Thyroid gland (tissue), 4 donors: ENCODE measurements around the gene ASPSCR1. TPM values are rescaled to one million over a fixed set of nuclear protein-coding genes. Genes with fewer than 3 reads are reported as not detected.

Source experiments
- DNase-seq, 2 donors: peaks; one replicate each; pipeline ENCODE4 v3.0.0-alpha.2; 2019
- H3K27ac ChIP-seq, 3 donors: fragments of 200-600 bp; sonication (generic); 1 replicate in 2 of 3; 2 replicates in 1 of 3; pipeline ENCODE4 v1.5.1; 2016 to 2019; ENCODE audit warnings: mild to moderate bottlenecking in 1 of 3, moderate library complexity in 1 of 3
- H3K27me3 ChIP-seq: fragments of 200-600 bp; sonication (generic); one replicate; pipeline ENCODE4 v1.5.1; 2019
- H3K36me3 ChIP-seq, 2 donors: fragments of 200-600 bp; sonication (generic); one replicate each; pipeline ENCODE4 v1.5.1; 2016 to 2019
- H3K4me1 ChIP-seq, 2 donors: fragments of 200-600 bp; sonication (generic); one replicate each; pipeline ENCODE4 v1.5.1; 2017 to 2019
- H3K4me3 ChIP-seq, 3 donors: fragments of 200-600 bp; sonication (generic); replicated peaks in 1 of 3; 1 replicate in 2 of 3; 2 replicates in 1 of 3; pipeline ENCODE4 v1.5.1; 2016; ENCODE audit warnings: mild to moderate bottlenecking in 1 of 3
- H3K9me3 ChIP-seq: fragments of 200-600 bp; sonication (generic); one replicate; pipeline ENCODE4 v1.5.1; 2017
- CTCF ChIP-seq, 6 experiments: fragments of 200-600 bp in 3 of 6; fragments of 450-650 bp in 3 of 6; sonication (generic) in 3 of 6; IDR thresholded peaks; one replicate each; pipeline ENCODE4 v1.5.1; 2016 to 2019; ENCODE audit warnings: antibody characterized with exemption in 6 of 6, mild to moderate bottlenecking in 2 of 6, inconsistent platforms in 1 of 6, moderate library complexity in 1 of 6
- POLR2A ChIP-seq, 2 donors: fragments of 450-650 bp; IDR thresholded peaks; one replicate each; pipeline ENCODE4 v1.6.1; 2017; ENCODE audit warnings: antibody characterized with exemption in 2 of 2, mild to moderate bottlenecking in 2 of 2, moderate library complexity in 1 of 2
- WGBS, 2 donors: methylation state at CpG; one replicate each; pipeline ENCODE4 v1.1.5; 2017; 5-methylcytosine and 5-hydroxymethylcytosine counted together
- intact Hi-C: fragments of 100-400 bp; cut with DNase I; formaldehyde crosslinking; loops from one replicate; pipeline ENCODE4 v1.15.1; 2023
- total RNA-seq, 4 donors: library from RNA; depleted of rRNA; stranded (reverse); fragments of >200 nt; gene quantifications; one replicate each; pipeline ENCODE4 v1.2.3, GENCODE V29; 2016

ASPSCR1 gene
- total RNA-seq, 4 donors from 2014 or later, result 23.2 to 53.6 (median 35.7) TPM

- intact Hi-C loops, result no loop called here
- H3K9me3 ChIP-seq, result no peaks in the 10 kb centered on the region
- H3K36me3 ChIP-seq, result peaks cover 14 to 27% of the 10 kb centered on the region in 2 donors
- H3K27ac ChIP-seq, result peak overlapping the region; percentile 36 to 79 (median 45)
- H3K27me3 ChIP-seq, result no peaks in the 10 kb centered on the region
- peak; percentile 15 to 27 for DNase-seq
- 3% methylated on average over 8 of the region's 47 CpGs; no CpG with 5 or more reads in 1 of the 2 donors for WGBS, 2 donors
- peaks cover 20 to 28% of the 10 kb centered on the region in 2 donors for H3K4me1 ChIP-seq
- peak overlapping the region; percentile 47 to 91 (median 79) for H3K4me3 ChIP-seq
- TF ChIP-seq POLR2A (IDR thresholded peaks at IDR 0.05) (no peak), CTCF (IDR thresholded peaks at IDR 0.05) (no peak)
These were observed 87.8 kb downstream of the ASPSCR1 start for GRCh38 chr17:82065193-82065637.

GRCh38 chr17:82065638-82066303 lies 88.3 kb downstream of the ASPSCR1 start, which contains the start of gene DUS1L:
Gene DUS1L, minus strand, starts transcription at chr17:82065804. Its CDS starts 745 bp downstream, at chr17:82065059.
- peak; percentile 44 to 45 for DNase-seq
- 23 to 32% methylated on average over 23 to 40 of the region's 88 CpGs for WGBS, 2 donors
- TF ChIP-seq POLR2A (IDR thresholded peaks at IDR 0.05), result peak; percentile 4 to 55
- no peak for TF ChIP-seq CTCF (IDR thresholded peaks at IDR 0.05)

More at GRCh38 chr17:82065638-82066303, 88.3 kb downstream of the ASPSCR1 start, which contains the start of gene DUS1L:
- Histone ChIP-seq H3K27ac (peak within 1 kb of the TSS; percentile 84 to 94 (median 85)), H3K4me3 (peak within 1 kb of the TSS; percentile 47 to 91 (median 79)), H3K27me3 (no peaks in the 10 kb centered on the region), H3K36me3 (peaks cover 9 to 22% of the 10 kb centered on the region in 2 donors), H3K9me3 (no peaks in the 10 kb centered on the region), H3K4me1 (peaks cover 20 to 28% of the 10 kb centered on the region in 2 donors)
- intact Hi-C loops, result no loop called here

Other genes with a start within 250 kb of the ASPSCR1 start
- gene GCGR, start 173.5 kb upstream of the ASPSCR1 start, total RNA-seq, result not detected
- 10 to 100 TPM; 55.2 to 88.6 (median 83.7) TPM for gene MCRIP1, start 144.3 kb upstream of the ASPSCR1 start, total RNA-seq
- not detected for gene PPP1R27, start 142.6 kb upstream of the ASPSCR1 start, total RNA-seq
- gene P4HB, start 117.1 kb upstream of the ASPSCR1 start, total RNA-seq, result 1,000 to 10,000 TPM in 1 of 4 donors, 100 to 1,000 TPM in 3; 548 to 1,124 (median 681) TPM
- 100 to 1,000 TPM; 115 to 173 (median 164) TPM for gene ARHGDIA, start 106.3 kb upstream of the ASPSCR1 start, total RNA-seq
- 100 to 1,000 TPM in 1 of 4 donors, 10 to 100 TPM in 3; 55.5 to 106 (median 75.4) TPM for gene ALYREF, start 86.0 kb upstream of the ASPSCR1 start, total RNA-seq
- 100 to 1,000 TPM in 3 of 4 donors, 10 to 100 TPM in 1; 88.8 to 202 (median 169) TPM for gene ANAPC11, start 85.9 kb upstream of the ASPSCR1 start, total RNA-seq
- gene NPB, start 75.4 kb upstream of the ASPSCR1 start, total RNA-seq, result 1 to 10 TPM in 1 of 4 donors, under 1 TPM in 2, not detected in 1; 0.33 to 1.1 (median 0.38) TPM
- gene PCYT2, start 66.2 kb upstream of the ASPSCR1 start, total RNA-seq, result 10 to 100 TPM; 30.4 to 36.5 (median 34.2) TPM
- 10 to 100 TPM in 3 of 4 donors, 1 to 10 TPM in 1; 8.9 to 23.5 (median 15.8) TPM for gene SIRT7, start 59.5 kb upstream of the ASPSCR1 start, total RNA-seq
- gene MAFG, start 49.9 kb upstream of the ASPSCR1 start, total RNA-seq, result 10 to 100 TPM; 28.2 to 51.8 (median 36.4) TPM
- gene PYCR1, start 40.3 kb upstream of the ASPSCR1 start, total RNA-seq, result 10 to 100 TPM in 2 of 4 donors, 1 to 10 TPM in 2; 5.5 to 29.2 (median 13.9) TPM
- gene MYADML2, start 30.4 kb upstream of the ASPSCR1 start, total RNA-seq, result not detected
- under 1 TPM in 1 of 4 donors, not detected in 3; 0.40 TPM for gene NOTUM, start 16.4 kb upstream of the ASPSCR1 start, total RNA-seq
- gene CENPX, start 45.2 kb downstream of the ASPSCR1 start, total RNA-seq, result 10 to 100 TPM; 40.7 to 95.9 (median 78.0) TPM
- 10 to 100 TPM; 15.3 to 33.0 (median 18.9) TPM for gene LRRC45, start 45.7 kb downstream of the ASPSCR1 start, total RNA-seq
- gene RAC3, start 54.0 kb downstream of the ASPSCR1 start, total RNA-seq, result 10 to 100 TPM; 11.8 to 23.8 (median 14.4) TPM
- gene DCXR, start 60.1 kb downstream of the ASPSCR1 start, total RNA-seq, result 100 to 1,000 TPM in 2 of 4 donors, 10 to 100 TPM in 2; 88.6 to 161 (median 114) TPM
- gene RFNG, start 74.2 kb downstream of the ASPSCR1 start, total RNA-seq, result 10 to 100 TPM; 36.0 to 49.0 (median 38.3) TPM
- gene GPS1, start 74.3 kb downstream of the ASPSCR1 start, total RNA-seq, result 100 to 1,000 TPM in 2 of 4 donors, 10 to 100 TPM in 2; 80.1 to 164 (median 102) TPM
- gene DUS1L, start 88.2 kb downstream of the ASPSCR1 start, total RNA-seq, result 10 to 100 TPM; 58.7 to 90.5 (median 75.5) TPM
- 10 to 100 TPM; 23.5 to 92.5 (median 77.3) TPM for gene FASN, start 120.6 kb downstream of the ASPSCR1 start, total RNA-seq
- 10 to 100 TPM; 27.1 to 79.9 (median 50.9) TPM for gene CCDC57, start 235.2 kb downstream of the ASPSCR1 start, total RNA-seq